ENCODE measurements around the gene IRAK3.

IRAK3 gene

DNA sequence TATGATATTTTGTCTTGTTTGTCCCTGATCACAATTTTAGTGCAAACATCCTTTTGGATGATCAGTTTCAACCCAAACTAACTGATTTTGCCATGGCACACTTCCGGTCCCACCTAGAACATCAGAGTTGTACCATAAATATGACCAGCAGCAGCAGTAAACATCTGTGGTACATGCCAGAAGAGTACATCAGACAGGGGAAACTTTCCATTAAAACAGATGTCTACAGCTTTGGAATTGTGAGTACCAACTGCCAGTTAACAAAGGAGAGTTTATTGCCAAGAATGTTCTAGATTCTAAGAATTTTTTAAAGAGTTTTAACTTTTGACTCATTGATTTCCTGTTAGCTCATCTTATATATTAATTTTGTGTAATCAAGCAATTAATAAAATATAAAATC is 55.4 kb downstream of the IRAK3 start:
- peaks cover 0 to 27% (median 22%) of the 10 kb centered on the region in 5 donors for H3K4me1 ChIP-seq (ENCODE audit: control insufficient read depth in 5 of 5, insufficient read depth in 5 of 5, low read length in 5 of 5)
- no peak overlapping the region for H3K9ac ChIP-seq (ENCODE audit: low read length in 5 of 5)
- H3K36me3 ChIP-seq (ENCODE audit: control insufficient read depth in 5 of 5, insufficient read depth in 5 of 5, low read length in 5 of 5): peaks cover 13 to 34% (median 28%) of the 10 kb centered on the region in 5 donors
- H3K4me3 ChIP-seq (ENCODE audit: low read depth in 1 of 5, low read length in 5 of 5): no peak overlapping the region
- no peak overlapping the region for H3K27ac ChIP-seq (ENCODE audit: low read depth, low read length)
- H3K9me3 ChIP-seq (ENCODE audit: control insufficient read depth in 5 of 5, low read length in 5 of 5): no peaks in the 10 kb centered on the region
- H3K27me3 ChIP-seq (ENCODE audit: control insufficient read depth in 5 of 5, insufficient read depth in 4 of 5, low read length in 5 of 5): no peaks in the 10 kb centered on the region

DNA sequence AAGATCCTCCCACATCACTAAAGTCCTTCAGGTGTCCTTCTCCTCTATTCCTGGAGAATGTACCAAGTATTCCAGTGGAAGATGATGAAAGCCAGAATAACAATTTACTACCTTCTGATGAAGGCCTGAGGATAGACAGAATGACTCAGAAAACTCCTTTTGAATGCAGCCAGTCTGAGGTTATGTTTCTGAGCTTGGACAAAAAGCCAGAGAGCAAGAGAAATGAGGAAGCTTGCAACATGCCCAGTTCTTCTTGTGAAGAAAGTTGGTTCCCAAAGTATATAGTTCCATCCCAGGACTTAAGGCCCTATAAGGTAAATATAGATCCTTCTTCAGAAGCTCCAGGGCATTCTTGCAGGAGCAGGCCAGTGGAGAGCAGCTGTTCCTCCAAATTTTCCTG is 58.7 kb downstream of the IRAK3 start:
- Histone ChIP-seq H3K27ac (ENCODE audit: low read depth, low read length) (no peak overlapping the region), H3K36me3 (ENCODE audit: control insufficient read depth in 5 of 5, insufficient read depth in 5 of 5, low read length in 5 of 5) (peaks cover 13 to 38% (median 27%) of the 10 kb centered on the region in 5 donors)

DNA sequence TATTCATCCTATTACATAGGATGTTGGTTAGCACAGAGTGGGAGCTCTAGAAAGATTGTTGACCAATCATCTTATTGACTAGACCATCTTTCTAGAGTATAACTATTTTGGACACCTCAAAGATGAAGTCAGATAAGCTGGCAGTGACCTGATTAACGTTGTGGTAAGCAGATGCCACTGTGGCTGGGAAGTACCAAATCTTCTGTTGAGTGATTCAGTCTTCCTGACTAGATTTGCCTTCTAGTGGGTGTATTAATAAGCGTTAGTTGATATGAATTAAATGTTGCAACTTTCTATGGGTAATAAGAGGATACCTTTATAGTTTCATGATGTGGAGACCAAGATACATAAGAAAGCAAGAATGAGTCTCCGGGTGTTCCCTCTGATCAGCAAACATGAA is 62.0 kb downstream of the IRAK3 start:
- no peak overlapping the region for H3K4me3 ChIP-seq (ENCODE audit: low read depth in 1 of 5, low read length in 5 of 5)
- no peaks in the 10 kb centered on the region for H3K4me1 ChIP-seq (ENCODE audit: control insufficient read depth in 5 of 5, insufficient read depth in 5 of 5, low read length in 5 of 5)
- no peak overlapping the region for H3K9ac ChIP-seq (ENCODE audit: low read length in 5 of 5)
- no peak overlapping the region for H3K27ac ChIP-seq (ENCODE audit: low read depth, low read length)
- H3K36me3 ChIP-seq (ENCODE audit: control insufficient read depth in 5 of 5, insufficient read depth in 5 of 5, low read length in 5 of 5): peaks cover 10 to 28% (median 13%) of the 10 kb centered on the region in 5 donors
- H3K9me3 ChIP-seq (ENCODE audit: control insufficient read depth in 5 of 5, low read length in 5 of 5): no peaks in the 10 kb centered on the region
- no peaks in the 10 kb centered on the region for H3K27me3 ChIP-seq (ENCODE audit: control insufficient read depth in 5 of 5, insufficient read depth in 4 of 5, low read length in 5 of 5)

More for the DNA sequence above, 58.7 kb downstream of the IRAK3 start:
- Histone ChIP-seq H3K4me1 (ENCODE audit: control insufficient read depth in 5 of 5, insufficient read depth in 5 of 5, low read length in 5 of 5) (no peaks in the 10 kb centered on the region), H3K4me3 (ENCODE audit: low read depth in 1 of 5, low read length in 5 of 5) (no peak overlapping the region), H3K27me3 (ENCODE audit: control insufficient read depth in 5 of 5, insufficient read depth in 4 of 5, low read length in 5 of 5) (no peaks in the 10 kb centered on the region), H3K9ac (ENCODE audit: low read length in 5 of 5) (no peak overlapping the region), H3K9me3 (ENCODE audit: control insufficient read depth in 5 of 5, low read length in 5 of 5) (no peaks in the 10 kb centered on the region)

DNA sequence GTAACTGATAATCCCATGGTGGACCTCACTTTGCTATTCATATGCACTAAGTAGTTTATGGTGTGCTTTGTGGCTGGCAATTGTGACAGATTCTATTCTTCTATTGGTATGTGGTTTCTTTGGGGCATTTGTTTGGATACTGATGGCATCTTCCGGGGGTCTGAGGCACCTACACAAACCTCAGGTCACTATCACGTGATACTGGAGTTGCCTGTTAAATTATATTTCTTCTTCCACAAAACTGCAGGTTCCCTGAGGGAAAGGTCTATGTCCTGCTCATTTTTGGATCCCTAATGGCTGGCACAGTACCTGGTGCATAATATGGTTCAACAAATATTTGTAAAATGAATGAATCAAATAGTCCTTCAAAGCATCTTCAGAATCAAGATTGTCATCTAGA is 63.8 kb downstream of the IRAK3 start:
- Histone ChIP-seq H3K36me3 (ENCODE audit: control insufficient read depth in 5 of 5, insufficient read depth in 5 of 5, low read length in 5 of 5) (peaks cover 9 to 18% (median 10%) of the 10 kb centered on the region in 5 donors), H3K4me3 (ENCODE audit: low read depth in 1 of 5, low read length in 5 of 5) (no peak overlapping the region), H3K4me1 (ENCODE audit: control insufficient read depth in 5 of 5, insufficient read depth in 5 of 5, low read length in 5 of 5) (no peaks in the 10 kb centered on the region)

DNA sequence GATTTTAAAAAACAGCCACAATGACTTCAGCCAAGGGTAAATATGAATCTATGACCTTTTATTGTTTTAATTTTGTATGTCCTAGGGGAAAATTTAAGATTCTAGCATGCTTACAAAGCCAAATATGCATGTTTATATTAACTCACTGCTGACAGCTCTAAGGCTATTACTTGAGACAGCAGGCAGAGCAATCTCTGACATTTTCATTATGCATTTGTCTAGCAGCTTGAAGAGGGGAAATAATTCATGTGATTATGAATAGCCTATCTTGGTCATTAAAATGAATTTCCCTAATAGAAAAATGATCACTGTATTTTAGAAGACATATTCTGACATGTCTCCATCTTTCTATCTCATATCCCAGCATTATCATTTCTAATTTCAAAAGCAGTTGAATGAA is 66.7 kb downstream of the IRAK3 start:
- no peak overlapping the region for H3K27ac ChIP-seq (ENCODE audit: low read depth, low read length)
- no peak overlapping the region for H3K4me3 ChIP-seq (ENCODE audit: low read depth in 1 of 5, low read length in 5 of 5)
- H3K4me1 ChIP-seq (ENCODE audit: control insufficient read depth in 5 of 5, insufficient read depth in 5 of 5, low read length in 5 of 5): no peaks in the 10 kb centered on the region
- peaks cover 0 to 3% (median 1%) of the 10 kb centered on the region in 5 donors for H3K36me3 ChIP-seq (ENCODE audit: control insufficient read depth in 5 of 5, insufficient read depth in 5 of 5, low read length in 5 of 5)
- H3K27me3 ChIP-seq (ENCODE audit: control insufficient read depth in 5 of 5, insufficient read depth in 4 of 5, low read length in 5 of 5): no peaks in the 10 kb centered on the region
- no peaks in the 10 kb centered on the region for H3K9me3 ChIP-seq (ENCODE audit: control insufficient read depth in 5 of 5, low read length in 5 of 5)
- H3K9ac ChIP-seq (ENCODE audit: low read length in 5 of 5): no peak overlapping the region

More for the DNA sequence above, 63.8 kb downstream of the IRAK3 start:
- Histone ChIP-seq H3K27me3 (ENCODE audit: control insufficient read depth in 5 of 5, insufficient read depth in 4 of 5, low read length in 5 of 5) (no peaks in the 10 kb centered on the region), H3K9me3 (ENCODE audit: control insufficient read depth in 5 of 5, low read length in 5 of 5) (no peaks in the 10 kb centered on the region), H3K27ac (ENCODE audit: low read depth, low read length) (no peak overlapping the region), H3K9ac (ENCODE audit: low read length in 5 of 5) (no peak overlapping the region)

DNA sequence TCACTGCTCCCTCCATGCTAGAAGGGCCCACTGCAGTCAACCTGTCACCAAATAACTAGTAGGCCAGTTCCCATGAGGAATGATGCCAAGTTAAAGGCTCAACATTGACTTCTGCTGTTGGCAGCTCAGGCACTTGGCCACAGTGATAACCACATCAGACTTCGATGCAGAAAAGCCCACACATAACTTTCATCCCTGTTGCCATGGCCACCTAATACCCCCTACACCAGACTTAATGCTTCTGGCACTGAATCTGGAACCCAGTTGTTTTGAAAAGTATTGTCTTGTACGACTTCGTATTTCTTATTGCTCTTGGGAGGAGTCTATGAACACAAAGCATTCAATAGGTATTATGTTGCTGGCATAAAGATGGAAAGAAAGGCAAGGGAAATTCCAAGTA is 69.0 kb downstream of the IRAK3 start:
- Histone ChIP-seq H3K9ac (ENCODE audit: low read length in 5 of 5) (no peak overlapping the region), H3K27ac (ENCODE audit: low read depth, low read length) (no peak overlapping the region), H3K4me3 (ENCODE audit: low read depth in 1 of 5, low read length in 5 of 5) (no peak overlapping the region), H3K9me3 (ENCODE audit: control insufficient read depth in 5 of 5, low read length in 5 of 5) (no peaks in the 10 kb centered on the region), H3K36me3 (ENCODE audit: control insufficient read depth in 5 of 5, insufficient read depth in 5 of 5, low read length in 5 of 5) (no peaks in the 10 kb centered on the region), H3K27me3 (ENCODE audit: control insufficient read depth in 5 of 5, insufficient read depth in 4 of 5, low read length in 5 of 5) (no peaks in the 10 kb centered on the region), H3K4me1 (ENCODE audit: control insufficient read depth in 5 of 5, insufficient read depth in 5 of 5, low read length in 5 of 5) (no peaks in the 10 kb centered on the region)

DNA sequence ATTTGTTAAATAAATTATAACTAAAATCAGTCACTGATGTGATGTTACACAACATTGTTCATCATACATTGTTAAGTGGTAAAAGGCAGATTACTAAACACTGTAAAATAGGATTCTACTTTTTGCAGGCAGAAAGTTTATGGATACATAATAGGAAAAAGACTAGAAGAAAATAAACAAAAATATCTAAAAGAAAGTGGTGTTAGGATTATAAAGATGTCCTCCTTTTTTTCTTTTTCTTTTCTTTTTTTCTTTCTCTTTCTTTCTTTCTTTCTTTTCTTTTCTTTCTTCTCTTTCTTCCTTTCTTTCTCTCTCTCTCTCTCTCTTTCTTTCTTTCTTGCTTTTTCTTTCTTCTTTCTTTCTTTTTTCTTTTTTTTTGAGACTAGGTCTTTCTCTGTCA is 73.7 kb downstream of the IRAK3 start:
- H3K4me1 ChIP-seq (ENCODE audit: control insufficient read depth in 5 of 5, insufficient read depth in 5 of 5, low read length in 5 of 5): no peaks in the 10 kb centered on the region
- H3K27me3 ChIP-seq (ENCODE audit: control insufficient read depth in 5 of 5, insufficient read depth in 4 of 5, low read length in 5 of 5): no peaks in the 10 kb centered on the region
- no peaks in the 10 kb centered on the region for H3K36me3 ChIP-seq (ENCODE audit: control insufficient read depth in 5 of 5, insufficient read depth in 5 of 5, low read length in 5 of 5)
- no peak overlapping the region for H3K9ac ChIP-seq (ENCODE audit: low read length in 5 of 5)
- H3K9me3 ChIP-seq (ENCODE audit: control insufficient read depth in 5 of 5, low read length in 5 of 5): no peaks in the 10 kb centered on the region
- no peak overlapping the region for H3K4me3 ChIP-seq (ENCODE audit: low read depth in 1 of 5, low read length in 5 of 5)
- H3K27ac ChIP-seq (ENCODE audit: low read depth, low read length): no peak overlapping the region

DNA sequence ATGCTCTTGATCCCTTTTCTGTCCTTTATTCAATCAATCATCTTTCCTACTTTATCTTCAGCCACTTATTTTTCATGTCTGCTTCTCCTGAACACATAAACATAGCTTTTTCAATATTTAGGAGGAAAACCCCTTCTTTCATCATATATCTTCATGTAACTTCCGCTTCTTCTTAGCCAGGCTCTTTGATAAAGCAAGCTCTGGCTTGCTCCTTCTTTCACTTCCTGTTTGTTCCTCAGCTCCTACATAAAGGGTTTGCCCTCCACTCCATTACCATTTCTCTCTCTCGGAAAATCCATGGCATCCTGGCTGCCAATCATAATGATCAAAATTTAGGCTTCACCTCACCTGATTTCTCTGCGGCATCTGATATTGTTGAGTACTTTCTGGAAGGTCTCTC is 79.5 kb downstream of the IRAK3 start:
- Histone ChIP-seq H3K36me3 (ENCODE audit: control insufficient read depth in 5 of 5, insufficient read depth in 5 of 5, low read length in 5 of 5) (no peaks in the 10 kb centered on the region), H3K4me3 (ENCODE audit: low read depth in 1 of 5, low read length in 5 of 5) (no peak overlapping the region), H3K4me1 (ENCODE audit: control insufficient read depth in 5 of 5, insufficient read depth in 5 of 5, low read length in 5 of 5) (peaks cover 0 to 7% (median 0%) of the 10 kb centered on the region in 5 donors), H3K9ac (ENCODE audit: low read length in 5 of 5) (no peak overlapping the region), H3K27me3 (ENCODE audit: control insufficient read depth in 5 of 5, insufficient read depth in 4 of 5, low read length in 5 of 5) (no peaks in the 10 kb centered on the region), H3K9me3 (ENCODE audit: control insufficient read depth in 5 of 5, low read length in 5 of 5) (no peaks in the 10 kb centered on the region), H3K27ac (ENCODE audit: low read depth, low read length) (no peak overlapping the region)

DNA sequence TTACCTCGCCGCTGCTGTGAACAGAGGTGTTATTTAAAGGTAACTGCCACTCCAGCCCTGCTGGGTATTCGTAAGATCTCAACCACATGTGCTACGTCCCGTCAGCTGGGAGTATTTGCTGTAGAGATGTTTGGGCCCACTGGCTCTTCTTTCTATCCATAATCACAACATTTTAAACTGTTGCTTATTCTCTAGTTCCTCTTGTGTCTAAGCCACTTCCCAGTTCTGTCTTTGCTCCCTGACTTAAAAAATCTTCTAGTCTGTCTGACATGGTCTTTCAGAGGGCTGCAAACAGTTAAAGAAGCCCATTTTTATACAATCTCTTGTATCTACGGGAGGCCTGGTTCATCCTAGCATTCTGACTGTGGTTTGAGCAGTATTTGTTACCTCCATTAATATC is 80.1 kb downstream of the IRAK3 start:
- Histone ChIP-seq H3K36me3 (ENCODE audit: control insufficient read depth in 5 of 5, insufficient read depth in 5 of 5, low read length in 5 of 5) (no peaks in the 10 kb centered on the region), H3K27ac (ENCODE audit: low read depth, low read length) (no peak overlapping the region), H3K27me3 (ENCODE audit: control insufficient read depth in 5 of 5, insufficient read depth in 4 of 5, low read length in 5 of 5) (no peaks in the 10 kb centered on the region), H3K4me3 (ENCODE audit: low read depth in 1 of 5, low read length in 5 of 5) (no peak overlapping the region), H3K9me3 (ENCODE audit: control insufficient read depth in 5 of 5, low read length in 5 of 5) (no peaks in the 10 kb centered on the region), H3K4me1 (ENCODE audit: control insufficient read depth in 5 of 5, insufficient read depth in 5 of 5, low read length in 5 of 5) (peaks cover 0 to 7% (median 0%) of the 10 kb centered on the region in 5 donors), H3K9ac (ENCODE audit: low read length in 5 of 5) (no peak overlapping the region)

DNA sequence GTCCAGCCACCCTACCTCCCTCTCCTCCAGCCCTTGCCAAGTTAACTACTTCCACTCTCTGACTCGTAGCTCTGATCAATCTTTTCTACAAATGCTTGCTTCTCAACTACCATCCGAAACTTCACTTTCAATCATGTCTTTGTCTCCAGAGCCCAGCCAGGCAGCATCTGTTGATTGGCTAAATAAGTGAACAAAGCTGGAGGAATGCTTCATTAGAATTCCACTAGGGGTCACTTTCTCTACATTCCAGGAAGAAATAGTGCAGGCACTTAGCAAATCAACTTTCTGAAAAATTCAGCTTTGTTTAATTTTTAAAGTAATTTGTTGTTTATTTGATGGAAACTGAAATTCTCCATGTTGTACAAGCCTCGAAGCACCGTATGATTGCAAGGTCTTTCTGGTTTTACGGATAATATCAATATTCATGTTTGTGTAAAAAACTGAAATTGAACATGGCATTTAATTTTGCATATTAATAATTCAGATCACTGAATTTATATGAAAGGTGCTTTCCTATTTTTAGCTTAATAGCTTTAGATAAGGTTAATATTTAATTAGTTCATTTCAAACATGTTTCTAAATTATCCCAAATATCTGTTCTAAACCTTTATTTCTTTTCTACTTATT is 80.9 kb downstream of the IRAK3 start:
- no peak overlapping the region for H3K9ac ChIP-seq (ENCODE audit: low read length in 5 of 5)
- peaks cover 0 to 7% (median 0%) of the 10 kb centered on the region in 5 donors for H3K4me1 ChIP-seq (ENCODE audit: control insufficient read depth in 5 of 5, insufficient read depth in 5 of 5, low read length in 5 of 5)
- H3K36me3 ChIP-seq (ENCODE audit: control insufficient read depth in 5 of 5, insufficient read depth in 5 of 5, low read length in 5 of 5): no peaks in the 10 kb centered on the region
- no peaks in the 10 kb centered on the region for H3K27me3 ChIP-seq (ENCODE audit: control insufficient read depth in 5 of 5, insufficient read depth in 4 of 5, low read length in 5 of 5)
- H3K27ac ChIP-seq (ENCODE audit: low read depth, low read length): no peak overlapping the region
- no peaks in the 10 kb centered on the region for H3K9me3 ChIP-seq (ENCODE audit: control insufficient read depth in 5 of 5, low read length in 5 of 5)
- H3K4me3 ChIP-seq (ENCODE audit: low read depth in 1 of 5, low read length in 5 of 5): no peak overlapping the region

Data from subcutaneous abdominal adipose tissue (tissue), 5 donors.